Ectodermal cell (in vitro differentiated cells): Measurements from ENCODE around the gene ZMYM2.

Source experiments
- H3K27ac ChIP-seq: 2 replicates; pipeline ENCODE4 v1.7.0; 2013; ENCODE audit warnings: mild to moderate bottlenecking, low read depth, low read length; ENCODE audit not compliant: insufficient read depth, poor library complexity, severe bottlenecking
- H3K27me3 ChIP-seq: 2 replicates; pipeline ENCODE4 v1.7.0; 2013; ENCODE audit warnings: mild to moderate bottlenecking, low read length; ENCODE audit not compliant: insufficient read depth, control insufficient read depth, poor library complexity, severe bottlenecking
- H3K36me3 ChIP-seq: one replicate; pipeline ENCODE4 v1.7.0; 2013; ENCODE audit warnings: low read length; ENCODE audit not compliant: control insufficient read depth, insufficient read depth
- H3K4me1 ChIP-seq: one replicate; pipeline ENCODE4 v1.7.0; 2013; ENCODE audit warnings: low read length; ENCODE audit not compliant: control insufficient read depth, insufficient read depth
- H3K4me3 ChIP-seq: 2 replicates; pipeline ENCODE4 v1.7.0; 2013; ENCODE audit warnings: low read depth, low read length, control low read depth; ENCODE audit not compliant: insufficient read depth
- H3K9me3 ChIP-seq: 2 replicates; pipeline ENCODE4 v1.7.0; 2013; ENCODE audit warnings: mild to moderate bottlenecking, low read length, moderate library complexity; ENCODE audit not compliant: control insufficient read depth
- WGBS, 2 experiments: methylation state at CpG; one replicate each; pipeline ENCODE4 v1.1.7; 2013; ENCODE audit warnings: missing lambda C conversion rate in 2 of 2; 5-methylcytosine and 5-hydroxymethylcytosine counted together

The ZMYM2 gene

GRCh38 chr13:20058476-20058875 lies 99.9 kb downstream of the ZMYM2 start:
- H3K4me3 ChIP-seq, result no peak overlapping the region
- no peaks in the 10 kb centered on the region for H3K4me1 ChIP-seq
- H3K9me3 ChIP-seq, result no peaks in the 10 kb centered on the region
- no peak overlapping the region for H3K27ac ChIP-seq
- H3K36me3 ChIP-seq, result peaks cover 35% of the 10 kb centered on the region
- 89% methylated on average over 1 of the region's 1 CpG; no CpG with 5 or more reads in 1 of the 2 experiments for WGBS, 2 experiments
- no peaks in the 10 kb centered on the region for H3K27me3 ChIP-seq

DNA sequence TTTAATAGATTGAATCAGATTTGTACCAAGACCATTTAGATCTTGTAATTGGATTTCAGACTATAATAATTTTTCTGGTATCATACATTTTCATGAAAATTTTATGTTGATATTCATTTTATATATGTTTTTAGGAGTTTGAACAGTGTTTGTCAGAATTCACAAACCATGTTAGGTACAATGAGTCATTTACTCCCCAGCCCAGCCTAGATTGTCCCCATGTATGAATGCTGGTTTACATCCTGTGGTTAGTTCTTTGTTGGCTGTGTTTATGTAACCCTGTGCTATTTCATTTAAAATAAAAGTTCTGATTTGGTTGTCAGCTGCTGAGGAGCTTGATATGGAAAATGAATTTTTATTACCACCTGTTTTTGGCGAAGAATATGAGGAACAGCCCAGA lies 105.6 kb downstream of the ZMYM2 start:
- Histone ChIP-seq H3K4me1 (no peaks in the 10 kb centered on the region), H3K27ac (no peak overlapping the region), H3K4me3 (no peak overlapping the region), H3K36me3 (peaks cover 66% of the 10 kb centered on the region), H3K27me3 (no peaks in the 10 kb centered on the region), H3K9me3 (no peaks in the 10 kb centered on the region)
- 100% methylated on average over 1 of the region's 1 CpG; no CpG with 5 or more reads in 1 of the 2 experiments for WGBS, 2 experiments

DNA sequence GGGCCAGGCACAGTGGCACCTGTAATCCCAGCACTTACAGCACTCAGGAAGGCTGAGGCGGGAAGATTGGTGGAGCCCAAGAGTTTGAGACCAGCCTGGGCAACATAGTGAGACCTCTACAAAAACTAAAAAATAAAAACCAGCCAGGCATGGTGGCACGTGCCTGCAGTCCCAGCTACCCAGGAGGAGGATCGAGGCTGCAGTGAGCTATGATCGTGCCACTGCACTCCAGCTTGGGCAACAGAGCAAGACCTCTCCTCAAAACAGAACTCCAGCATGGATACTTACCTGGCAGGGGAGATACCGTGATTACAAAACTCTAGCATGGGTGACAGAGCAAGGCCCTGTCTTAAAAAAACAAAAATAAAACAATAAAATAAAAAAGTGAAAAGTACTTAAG lies 107.0 kb downstream of the ZMYM2 start:
- no peaks in the 10 kb centered on the region for H3K27me3 ChIP-seq
- no peaks in the 10 kb centered on the region for H3K4me1 ChIP-seq
- no peak overlapping the region for H3K27ac ChIP-seq
- no peaks in the 10 kb centered on the region for H3K9me3 ChIP-seq
- no peak overlapping the region for H3K4me3 ChIP-seq
- WGBS, 2 experiments, result 95 to 96% methylated on average over 4 to 5 of the region's 5 CpGs
- H3K36me3 ChIP-seq, result peaks cover 55% of the 10 kb centered on the region

DNA sequence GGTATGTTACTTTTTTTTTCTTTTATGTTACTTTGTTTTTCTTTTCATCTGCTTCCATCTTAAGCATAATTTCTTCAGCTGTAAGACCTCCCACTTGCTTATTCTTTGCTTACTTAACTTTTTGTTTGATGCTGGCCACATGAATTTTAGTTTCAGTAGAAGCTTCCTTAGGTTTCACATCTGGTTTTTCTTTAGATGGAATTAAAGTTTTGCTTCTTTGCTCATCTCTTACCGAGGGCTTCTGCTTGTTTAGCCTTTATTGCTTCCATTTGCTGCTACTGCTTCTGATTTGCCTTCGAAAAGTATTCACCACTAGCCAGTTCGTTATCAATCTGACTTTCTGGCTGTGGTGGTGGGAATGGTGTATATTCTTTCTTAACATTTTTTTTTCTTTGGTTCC lies 111.4 kb downstream of the ZMYM2 start:
- no peak overlapping the region for H3K27ac ChIP-seq
- H3K27me3 ChIP-seq, result no peaks in the 10 kb centered on the region
- no peaks in the 10 kb centered on the region for H3K9me3 ChIP-seq
- H3K36me3 ChIP-seq, result peaks cover 48% of the 10 kb centered on the region
- 82 to 91% methylated on average over 2 to 3 of the region's 3 CpGs for WGBS, 2 experiments
- no peaks in the 10 kb centered on the region for H3K4me1 ChIP-seq
- H3K4me3 ChIP-seq, result no peak overlapping the region

GRCh38 chr13:20073775-20074174 lies 115.2 kb downstream of the ZMYM2 start:
- 97 to 100% methylated on average over 2 of the region's 2 CpGs for WGBS, 2 experiments
- H3K9me3 ChIP-seq, result no peaks in the 10 kb centered on the region
- no peaks in the 10 kb centered on the region for H3K4me1 ChIP-seq
- H3K27ac ChIP-seq, result no peak overlapping the region
- H3K4me3 ChIP-seq, result no peak overlapping the region
- H3K36me3 ChIP-seq, result peaks cover 27% of the 10 kb centered on the region
- H3K27me3 ChIP-seq, result no peaks in the 10 kb centered on the region

GRCh38 chr13:20074966-20075365 lies 116.4 kb downstream of the ZMYM2 start:
- no peak overlapping the region for H3K27ac ChIP-seq
- peaks cover 23% of the 10 kb centered on the region for H3K36me3 ChIP-seq

GRCh38 chr13:20077086-20077485 lies 118.6 kb downstream of the ZMYM2 start:
- Histone ChIP-seq H3K36me3 (peaks cover 14% of the 10 kb centered on the region), H3K4me1 (no peaks in the 10 kb centered on the region), H3K27me3 (no peaks in the 10 kb centered on the region), H3K4me3 (no peak overlapping the region), H3K9me3 (no peaks in the 10 kb centered on the region), H3K27ac (no peak overlapping the region)
- 90% methylated on average over 2 of the region's 2 CpGs; no CpG with 5 or more reads in 1 of the 2 experiments for WGBS, 2 experiments

More at GRCh38 chr13:20074966-20075365, 116.4 kb downstream of the ZMYM2 start:
- no peaks in the 10 kb centered on the region for H3K4me1 ChIP-seq
- H3K27me3 ChIP-seq, result no peaks in the 10 kb centered on the region
- no peaks in the 10 kb centered on the region for H3K9me3 ChIP-seq
- no peak overlapping the region for H3K4me3 ChIP-seq
- 96 to 100% methylated on average over 1 of the region's 1 CpG for WGBS, 2 experiments

GRCh38 chr13:20080377-20081164 lies 122.0 kb downstream of the ZMYM2 start:
- Histone ChIP-seq H3K27me3 (no peaks in the 10 kb centered on the region), H3K9me3 (no peaks in the 10 kb centered on the region), H3K36me3 (peaks cover 28% of the 10 kb centered on the region), H3K4me3 (no peak overlapping the region), H3K27ac (no peak overlapping the region), H3K4me1 (no peaks in the 10 kb centered on the region)
- WGBS, 2 experiments, result 92 to 95% methylated on average over 7 of the region's 7 CpGs

- H3K27me3 ChIP-seq, result no peaks in the 10 kb centered on the region
- H3K36me3 ChIP-seq, result peaks cover 5% of the 10 kb centered on the region
- no peaks in the 10 kb centered on the region for H3K4me1 ChIP-seq
- WGBS, 2 experiments, result 100% methylated on average over 1 of the region's 1 CpG; no CpG with 5 or more reads in 1 of the 2 experiments
- no peak overlapping the region for H3K27ac ChIP-seq
- no peaks in the 10 kb centered on the region for H3K9me3 ChIP-seq
- H3K4me3 ChIP-seq, result no peak overlapping the region
Measured at GRCh38 chr13:20090349-20090748, 131.8 kb downstream of the ZMYM2 start.

DNA sequence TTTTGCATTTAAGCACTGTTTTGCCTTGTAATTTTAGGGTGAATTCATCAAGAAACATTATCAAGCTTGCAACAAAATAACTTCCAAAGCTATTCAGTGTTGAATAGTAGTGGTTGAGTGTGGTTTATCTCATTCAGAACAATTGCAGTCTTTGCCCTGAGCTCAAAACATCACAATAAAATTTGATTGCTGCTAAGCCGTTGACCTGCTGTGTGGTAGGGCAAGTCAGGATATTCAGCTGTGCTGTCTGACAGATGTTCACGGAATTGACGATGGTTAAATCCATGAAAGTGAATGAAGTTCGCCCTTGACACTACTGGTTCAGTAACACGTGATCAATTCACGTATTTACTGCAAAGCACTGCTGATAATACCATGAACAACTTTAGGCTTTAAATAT lies 135.4 kb downstream of the ZMYM2 start:
- no peaks in the 10 kb centered on the region for H3K9me3 ChIP-seq
- no peak overlapping the region for H3K4me3 ChIP-seq
- WGBS, 2 experiments, result 89 to 90% methylated on average over 6 of the region's 6 CpGs
- no peak overlapping the region for H3K27ac ChIP-seq
- no peaks in the 10 kb centered on the region for H3K36me3 ChIP-seq
- H3K27me3 ChIP-seq, result no peaks in the 10 kb centered on the region
- H3K4me1 ChIP-seq, result no peaks in the 10 kb centered on the region
